Rectal smooth muscle tissue (tissue), 1 donor: ENCODE data around the gene FBN1.

Experiments
- H3K27ac ChIP-seq: one replicate; pipeline ENCODE4 v1.7.0; 2013; ENCODE audit warnings: low read depth, low read length, inconsistent platforms
- H3K27me3 ChIP-seq: one replicate; pipeline ENCODE4 v1.7.0; 2013; ENCODE audit warnings: low read length; ENCODE audit not compliant: control insufficient read depth, insufficient read depth
- H3K36me3 ChIP-seq: one replicate; pipeline ENCODE4 v1.7.0; 2013; ENCODE audit warnings: low read length; ENCODE audit not compliant: control insufficient read depth, insufficient read depth
- H3K4me1 ChIP-seq: one replicate; pipeline ENCODE4 v1.7.0; 2013; ENCODE audit warnings: low read length; ENCODE audit not compliant: control insufficient read depth, insufficient read depth
- H3K4me3 ChIP-seq: one replicate; pipeline ENCODE4 v1.7.0; 2013; ENCODE audit warnings: low read length
- H3K9ac ChIP-seq: one replicate; pipeline ENCODE4 v1.7.0; 2013; ENCODE audit warnings: low read length

FBN1 gene

GRCh38 chr15:48584812-48585563 is 60.5 kb downstream of the FBN1 start:
- H3K4me3 ChIP-seq = no peak overlapping the region
- no peaks in the 10 kb centered on the region for H3K36me3 ChIP-seq
- H3K27me3 ChIP-seq = no peaks in the 10 kb centered on the region
- H3K4me1 ChIP-seq = no peaks in the 10 kb centered on the region
- no peak overlapping the region for H3K27ac ChIP-seq
- H3K9ac ChIP-seq = no peak overlapping the region

DNA sequence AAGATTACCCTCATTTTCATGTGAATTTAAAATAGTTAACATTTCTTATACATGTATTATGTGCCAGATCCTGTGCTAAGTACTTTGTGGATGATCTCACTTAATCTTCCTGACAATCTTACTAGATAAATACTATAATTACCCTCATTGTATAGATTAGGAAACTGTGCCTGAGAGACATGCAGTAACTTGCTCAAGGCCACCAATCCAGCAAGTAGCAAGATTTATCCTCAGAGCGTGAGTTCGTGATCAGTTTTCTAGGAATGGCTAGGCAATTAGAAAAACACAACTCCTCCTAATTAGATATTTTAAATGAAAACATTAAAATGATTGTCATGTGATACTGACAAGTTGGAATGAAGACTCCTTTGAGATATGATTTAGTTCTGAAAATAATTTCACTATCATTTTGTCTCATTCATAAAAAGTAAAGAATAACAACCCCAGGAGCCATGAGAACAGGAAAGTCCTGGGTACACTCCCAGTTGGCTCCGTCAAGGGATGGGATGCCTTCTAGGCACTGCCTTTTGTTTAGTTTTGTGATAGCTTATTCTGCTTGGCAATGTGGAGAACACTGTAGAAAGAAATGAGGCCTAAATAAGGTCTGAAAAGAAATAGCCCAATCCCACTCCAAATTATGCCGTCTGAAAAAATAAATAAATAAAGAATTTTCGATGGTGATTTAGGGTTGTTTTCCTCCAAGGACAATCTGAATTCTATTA is 61.3 kb downstream of the FBN1 start:
- Histone ChIP-seq H3K36me3 (no peaks in the 10 kb centered on the region), H3K27me3 (no peaks in the 10 kb centered on the region), H3K4me1 (no peaks in the 10 kb centered on the region), H3K4me3 (no peak overlapping the region), H3K27ac (no peak overlapping the region), H3K9ac (no peak overlapping the region)

DNA sequence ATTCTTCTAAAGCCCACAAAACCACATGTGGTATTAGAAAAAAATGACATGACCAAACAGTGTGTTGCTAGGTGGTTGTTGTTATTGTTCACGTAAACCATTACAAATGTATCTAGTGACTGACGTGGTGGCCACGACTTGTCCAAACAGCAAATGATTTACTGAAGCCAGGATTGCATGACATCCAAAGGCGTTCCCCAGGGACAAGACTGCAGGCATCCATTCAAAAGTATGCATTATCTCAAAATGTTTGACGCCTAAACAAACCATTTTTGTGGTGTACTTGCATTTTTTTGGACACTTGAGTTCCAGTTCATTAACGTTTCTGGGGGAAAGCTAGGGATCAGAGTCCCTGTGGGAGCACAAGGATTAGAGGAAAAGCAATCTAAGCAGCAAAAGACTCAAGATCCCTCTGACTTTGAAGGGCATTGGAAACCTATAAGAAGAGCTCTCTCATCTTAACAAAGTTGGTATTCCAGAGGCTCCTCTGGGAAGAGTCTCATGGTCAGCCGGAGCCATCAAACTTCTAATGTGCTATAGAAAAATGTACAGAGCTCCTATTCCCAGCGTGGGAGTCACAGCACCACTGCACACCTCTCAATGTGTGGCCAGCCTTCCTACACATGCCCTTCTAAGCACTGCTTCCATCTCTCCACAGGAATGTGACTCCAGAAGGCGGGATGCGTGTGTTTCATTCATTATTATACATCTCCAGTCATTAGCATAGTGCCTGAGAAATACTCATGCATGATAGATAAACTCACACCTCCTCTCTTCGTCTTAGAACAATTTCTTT is 62.9 kb downstream of the FBN1 start:
- no peak overlapping the region for H3K27ac ChIP-seq

DNA sequence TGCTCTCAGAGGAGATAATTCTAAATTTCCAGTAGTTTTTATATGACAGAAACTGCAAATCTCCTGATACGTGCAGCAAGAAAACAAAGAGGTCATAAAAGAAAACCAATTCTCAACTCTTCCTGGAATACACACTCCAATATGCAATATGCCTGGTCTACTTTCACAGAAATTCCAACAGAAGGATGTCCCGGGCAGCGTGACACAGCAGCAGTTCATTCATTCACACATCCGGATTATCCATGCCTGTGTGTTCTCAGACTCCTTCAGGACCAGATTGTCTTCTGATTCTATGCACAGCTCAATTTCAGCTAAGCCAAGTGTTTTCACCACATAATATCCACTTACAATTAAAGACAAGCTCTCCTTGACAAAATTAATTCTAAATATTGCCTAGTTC is 64.3 kb downstream of the FBN1 start:
- no peak overlapping the region for H3K27ac ChIP-seq
- peaks cover 3% of the 10 kb centered on the region for H3K4me1 ChIP-seq
- H3K36me3 ChIP-seq = no peaks in the 10 kb centered on the region
- no peaks in the 10 kb centered on the region for H3K27me3 ChIP-seq
- no peak overlapping the region for H3K9ac ChIP-seq
- no peak overlapping the region for H3K4me3 ChIP-seq

More for the DNA sequence above, 62.9 kb downstream of the FBN1 start:
- no peak overlapping the region for H3K9ac ChIP-seq
- no peaks in the 10 kb centered on the region for H3K4me1 ChIP-seq
- H3K36me3 ChIP-seq = no peaks in the 10 kb centered on the region
- H3K4me3 ChIP-seq = no peak overlapping the region
- no peaks in the 10 kb centered on the region for H3K27me3 ChIP-seq

DNA sequence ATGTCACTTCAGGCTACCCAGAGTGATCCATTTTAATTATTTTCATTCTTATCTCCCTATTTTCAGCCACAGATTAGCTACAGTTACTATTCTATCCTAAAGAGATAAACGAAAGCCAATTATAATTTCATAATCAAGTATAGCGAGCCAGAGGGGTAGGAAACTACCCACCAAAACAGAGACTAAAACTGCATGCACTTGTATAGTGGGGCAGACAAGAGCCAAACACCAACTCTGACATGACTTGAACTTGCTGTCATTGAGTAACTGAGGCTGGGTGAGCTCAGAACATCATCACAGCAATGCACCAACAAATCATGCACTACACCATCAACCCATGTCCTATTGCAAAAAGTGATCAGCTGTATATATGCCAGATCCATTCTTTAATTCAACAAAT is 64.8 kb downstream of the FBN1 start:
- H3K4me1 ChIP-seq = peaks cover 3% of the 10 kb centered on the region
- no peaks in the 10 kb centered on the region for H3K27me3 ChIP-seq
- H3K9ac ChIP-seq = no peak overlapping the region
- no peak overlapping the region for H3K27ac ChIP-seq
- no peaks in the 10 kb centered on the region for H3K36me3 ChIP-seq
- H3K4me3 ChIP-seq = no peak overlapping the region

- H3K9ac ChIP-seq = no peak overlapping the region
- no peak overlapping the region for H3K4me3 ChIP-seq
- no peaks in the 10 kb centered on the region for H3K27me3 ChIP-seq
- no peak overlapping the region for H3K27ac ChIP-seq
- H3K4me1 ChIP-seq = peaks cover 3% of the 10 kb centered on the region
- H3K36me3 ChIP-seq = no peaks in the 10 kb centered on the region
Observed at GRCh38 chr15:48579945-48580671, 65.4 kb downstream of the FBN1 start.

DNA sequence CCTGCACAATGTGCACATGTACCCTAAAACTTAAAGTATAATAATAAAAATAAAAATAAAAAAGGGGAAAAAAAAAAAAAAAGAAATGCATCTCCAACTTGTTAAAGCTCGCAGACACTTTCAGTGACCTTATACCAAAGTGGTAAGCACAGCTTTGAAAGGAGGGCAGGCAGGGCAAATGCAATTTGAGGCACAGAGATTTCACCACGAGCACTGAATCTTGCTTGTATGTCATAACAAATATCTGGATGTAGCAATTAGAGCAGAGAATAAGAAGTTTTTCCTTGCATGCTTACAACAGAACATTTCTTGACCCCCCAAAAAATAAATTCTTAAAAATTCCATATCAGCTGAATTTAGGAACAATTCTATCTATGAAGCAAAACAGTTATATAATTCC is 66.5 kb downstream of the FBN1 start:
- Histone ChIP-seq H3K9ac (no peak overlapping the region), H3K4me1 (peaks cover 3% of the 10 kb centered on the region)

DNA sequence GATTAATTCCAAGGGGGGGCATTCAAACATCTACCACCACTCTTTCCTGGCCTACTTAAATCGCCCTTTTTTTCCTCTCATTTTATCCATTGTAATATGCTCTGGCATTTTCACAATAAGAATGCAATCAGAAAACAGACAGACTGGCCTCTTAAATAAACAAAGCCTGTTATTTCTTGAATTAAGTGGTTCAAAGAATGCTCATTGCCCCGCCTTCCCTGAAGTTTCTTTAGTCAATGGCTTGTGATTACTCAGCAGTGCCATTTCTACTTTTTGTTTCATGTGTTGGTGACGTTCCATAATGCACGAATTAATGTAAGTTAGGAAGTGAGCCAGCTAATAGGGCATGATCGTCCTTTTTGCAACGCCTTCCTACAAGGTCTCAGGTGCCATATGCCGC is 68.0 kb downstream of the FBN1 start:
- no peak overlapping the region for H3K9ac ChIP-seq
- peaks cover 3% of the 10 kb centered on the region for H3K4me1 ChIP-seq
- no peaks in the 10 kb centered on the region for H3K36me3 ChIP-seq
- H3K4me3 ChIP-seq = no peak overlapping the region
- no peaks in the 10 kb centered on the region for H3K27me3 ChIP-seq
- no peak overlapping the region for H3K27ac ChIP-seq

More for the DNA sequence above, 66.5 kb downstream of the FBN1 start:
- Histone ChIP-seq H3K27me3 (no peaks in the 10 kb centered on the region), H3K4me3 (no peak overlapping the region), H3K36me3 (no peaks in the 10 kb centered on the region), H3K27ac (no peak overlapping the region)

- peaks cover 3% of the 10 kb centered on the region for H3K4me1 ChIP-seq
- H3K36me3 ChIP-seq = no peaks in the 10 kb centered on the region
- H3K27ac ChIP-seq = no peak overlapping the region
- no peaks in the 10 kb centered on the region for H3K27me3 ChIP-seq
- no peak overlapping the region for H3K4me3 ChIP-seq
- H3K9ac ChIP-seq = no peak overlapping the region
Observed at GRCh38 chr15:48574187-48574586, 71.3 kb downstream of the FBN1 start.

DNA sequence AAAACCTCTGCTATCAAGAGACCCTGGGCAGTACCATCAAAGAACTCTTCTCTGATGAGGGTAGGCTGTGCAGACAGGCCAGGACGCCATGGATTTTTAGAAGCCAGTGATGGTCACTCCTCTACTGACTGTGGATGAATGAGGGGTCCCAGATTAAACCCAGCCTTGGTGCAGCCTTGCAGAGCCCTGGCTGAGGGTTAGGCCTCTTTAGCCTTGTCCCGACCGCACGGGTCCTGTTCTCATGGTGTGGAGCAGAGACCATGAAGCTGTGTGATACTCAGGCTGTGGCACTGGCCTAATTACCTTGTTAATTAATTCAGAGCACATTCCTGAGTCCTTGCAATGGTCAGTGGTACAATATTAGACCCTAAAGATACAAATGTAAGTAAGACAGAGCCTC is 71.7 kb downstream of the FBN1 start:
- Histone ChIP-seq H3K9ac (no peak overlapping the region), H3K27me3 (no peaks in the 10 kb centered on the region), H3K36me3 (no peaks in the 10 kb centered on the region), H3K4me1 (peaks cover 3% of the 10 kb centered on the region), H3K27ac (no peak overlapping the region), H3K4me3 (no peak overlapping the region)

DNA sequence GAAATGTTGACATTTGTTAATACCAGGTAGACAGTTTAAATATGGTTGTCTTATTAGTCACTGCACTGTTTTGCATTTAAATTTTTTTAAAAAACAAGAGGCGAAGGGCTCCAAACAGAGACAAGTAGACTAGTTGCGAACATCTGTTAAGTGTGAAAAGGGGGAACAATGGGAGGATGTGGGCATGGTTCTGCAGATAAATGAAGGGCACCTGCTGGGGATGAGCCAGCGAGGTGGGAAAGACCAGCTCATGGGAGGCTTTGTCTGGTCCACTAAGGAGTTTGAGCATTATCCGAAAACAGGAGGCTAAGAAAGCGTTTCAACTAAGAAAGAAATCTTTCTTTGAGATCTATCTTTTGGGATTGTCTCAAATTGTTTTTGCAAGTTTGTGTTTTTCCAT is 72.7 kb downstream of the FBN1 start:
- Histone ChIP-seq H3K36me3 (no peaks in the 10 kb centered on the region), H3K4me3 (no peak overlapping the region), H3K9ac (no peak overlapping the region), H3K27me3 (no peaks in the 10 kb centered on the region), H3K27ac (no peak overlapping the region), H3K4me1 (peaks cover 3% of the 10 kb centered on the region)

GRCh38 chr15:48571510-48571909 is 74.0 kb downstream of the FBN1 start:
- Histone ChIP-seq H3K27me3 (no peaks in the 10 kb centered on the region), H3K9ac (no peak overlapping the region), H3K4me3 (no peak overlapping the region), H3K4me1 (no peaks in the 10 kb centered on the region), H3K36me3 (no peaks in the 10 kb centered on the region), H3K27ac (no peak overlapping the region)
